HCT116 (cell line): ENCODE measurements around the gene PCSK9. TPM values are rescaled to one million over a fixed set of nuclear protein-coding genes. Genes with fewer than 3 reads are reported as not detected.

Source experiments
- ATAC-seq: fragments of 200-7000 bp; cut with Tn5 transposase; 2 replicates; pipeline ENCODE4 v1.9.1; 2020; ENCODE audit warnings: mild to moderate bottlenecking, moderate library complexity
- BruUV-seq: library from RNA; stranded (reverse); fragments of 400-500 nt; replicated peaks from 2 replicates; lab custom pipeline; 2021; lab: Mats Ljungman, UMichigan
- CTCF ChIA-PET: fragments of 300-600 bp; sonication (Branson Sonifier 250); formaldehyde crosslinking; loops from one replicate; lab custom pipeline; 2021; ENCODE audit warnings: antibody characterized with exemption; lab: Charles Lee
- POLR2A ChIA-PET: fragments of 300-600, 350-600 bp; sonication (Branson Sonifier 250); formaldehyde crosslinking; loops from one replicate; lab custom pipeline; 2021; ENCODE audit warnings: antibody characterized with exemption; lab: Charles Lee
- RAD21 ChIA-PET, 2 experiments: fragments of 300-600 bp; sonication (Branson Sonifier 250); formaldehyde crosslinking; loops; one replicate each; lab custom pipeline; 2023; ENCODE audit warnings: low total read pairs in 2 of 2; ENCODE audit not compliant: uncharacterized antibody in 2 of 2, unreplicated experiment in 2 of 2, low non-redundant PET in 1 of 2; lab: Charles Lee
- DNase-seq: peaks from one replicate; pipeline ENCODE4 v3.0.0-alpha.2; 2010; ENCODE audit warnings: low read depth, low spot score
- H2AFZ ChIP-seq: fragments of 200-600 bp; shearing (Covaris generic), sonication (generic); 2 replicates; pipeline ENCODE4 v1.6.1; 2017; ENCODE audit warnings: low read depth, mixed run types, mixed read lengths, antibody characterized with exemption, low read length; ENCODE audit not compliant: poor library complexity, severe bottlenecking
- H3K27ac ChIP-seq: 2 replicates; pipeline ENCODE4 v1.5.1; 2012; ENCODE audit warnings: low read depth, low read length
- H3K27me3 ChIP-seq: fragments of 200-600 bp; sonication (generic); 2 replicates; pipeline ENCODE4 v1.6.1; 2016; ENCODE audit warnings: mixed run types, low read length, mixed read lengths; ENCODE audit not compliant: insufficient read depth
- H3K36me3 ChIP-seq, 2 experiments: fragments of 200-500 bp in 1 of 2; fragments of 200-600 bp in 1 of 2; sonication (Bioruptor generic) in 1 of 2; sonication (generic) in 1 of 2; 2 replicates each; pipeline versions ENCODE4 v1.5.1 to v1.6.1; 2014 to 2016; ENCODE audit warnings: low read length in 2 of 2, inconsistent platforms in 1 of 2, mixed read lengths in 1 of 2, mixed run types in 1 of 2; ENCODE audit not compliant: insufficient read depth in 2 of 2, control insufficient read depth in 1 of 2
- H3K4me1 ChIP-seq, 2 experiments: fragments of 200-600 bp in 1 of 2; sonication (generic) in 1 of 2; 2 replicates each; pipeline versions ENCODE4 v1.5.1 to v1.6.1; 2012 to 2017; ENCODE audit warnings: low read length in 2 of 2, inconsistent platforms in 1 of 2, mild to moderate bottlenecking in 1 of 2, mixed read lengths in 1 of 2, mixed run types in 1 of 2, moderate library complexity in 1 of 2; ENCODE audit not compliant: insufficient read depth in 2 of 2, control insufficient read depth in 1 of 2
- H3K4me2 ChIP-seq: fragments of 200-600 bp; sonication (generic); 2 replicates; pipeline ENCODE4 v1.6.1; 2017; ENCODE audit warnings: mixed run types, low read length, mixed read lengths
- H3K4me3 ChIP-seq, 2 experiments: fragments of 200-600 bp in 1 of 2; sonication (generic) in 1 of 2; replicated peaks in 1 of 2; 2 replicates each; pipeline ENCODE4 v1.5.1; 2011 to 2016; ENCODE audit warnings: low read length in 2 of 2, control low read depth in 1 of 2, low read depth in 1 of 2, mild to moderate bottlenecking in 1 of 2, mixed read lengths in 1 of 2, mixed run types in 1 of 2
- H3K79me2 ChIP-seq: fragments of 200-600 bp; sonication (generic); 2 replicates; pipeline ENCODE4 v1.6.1; 2017; ENCODE audit warnings: mild to moderate bottlenecking, mixed run types, low read length, moderate library complexity, mixed read lengths; ENCODE audit not compliant: insufficient read depth
- H3K9ac ChIP-seq: fragments of 200-600 bp; sonication (generic); 2 replicates; pipeline ENCODE4 v1.6.1; 2016; ENCODE audit warnings: low read length, mixed read lengths
- H3K9me2 ChIP-seq: fragments of 200-600 bp; sonication (generic), shearing (Covaris generic); 2 replicates; pipeline ENCODE4 v1.6.1; 2017; ENCODE audit warnings: mixed run types, mild to moderate bottlenecking, moderate library complexity; ENCODE audit not compliant: insufficient read depth
- H3K9me3 ChIP-seq, 2 experiments: fragments of 200-500 bp in 1 of 2; fragments of 200-600 bp in 1 of 2; sonication (Bioruptor generic) in 1 of 2; sonication (generic) in 1 of 2; 2 replicates each; pipeline ENCODE4 v1.6.1; 2014 to 2017; ENCODE audit warnings: low read length in 2 of 2, mixed read lengths in 2 of 2, inconsistent platforms in 1 of 2, low read depth in 1 of 2, mild to moderate bottlenecking in 1 of 2, mixed run types in 1 of 2, moderate library complexity in 1 of 2; ENCODE audit not compliant: control insufficient read depth in 1 of 2, insufficient read depth in 1 of 2
- H4K20me1 ChIP-seq: fragments of 200-600 bp; sonication (generic), shearing (Covaris generic); 2 replicates; pipeline ENCODE4 v1.6.1; 2017; ENCODE audit warnings: mixed run types, mild to moderate bottlenecking, moderate library complexity; ENCODE audit not compliant: insufficient read depth
- CBX3 ChIP-seq: IDR thresholded peaks from 2 replicates; pipeline ENCODE4 v1.6.1; 2012; ENCODE audit warnings: low read depth
- CEBPB ChIP-seq: IDR thresholded peaks from 2 replicates; pipeline ENCODE4 v1.6.1; 2012; ENCODE audit warnings: low read depth
- ELF1 ChIP-seq: IDR thresholded peaks from 2 replicates; pipeline ENCODE4 v1.6.1; 2012; ENCODE audit warnings: low read depth, borderline replicate concordance
- FOSL1 ChIP-seq: IDR thresholded peaks from 2 replicates; pipeline ENCODE4 v1.6.1; 2012; ENCODE audit warnings: low read depth
- JUND ChIP-seq: IDR thresholded peaks from 2 replicates; pipeline ENCODE4 v1.6.1; 2012
- POLR2AphosphoS5 ChIP-seq: IDR thresholded peaks from 2 replicates; pipeline ENCODE4 v1.6.1; 2011; ENCODE audit warnings: mild to moderate bottlenecking, low read depth, low read length, moderate library complexity
- RAD21 ChIP-seq: IDR thresholded peaks from 2 replicates; pipeline ENCODE4 v1.6.1; 2012; ENCODE audit warnings: low read depth, mild to moderate bottlenecking
- SIN3A ChIP-seq: IDR thresholded peaks from 2 replicates; pipeline ENCODE4 v1.6.1; 2012; ENCODE audit warnings: low read depth
- SRF ChIP-seq: IDR thresholded peaks from 2 replicates; pipeline ENCODE4 v1.6.1; 2012; ENCODE audit warnings: low read depth
- TCF7L2 ChIP-seq: IDR thresholded peaks from 2 replicates; pipeline ENCODE4 v1.7.0; 2011; ENCODE audit warnings: borderline replicate concordance, inconsistent platforms; ENCODE audit not compliant: insufficient read depth, insufficient read length; ENCODE audit errors: extremely low read depth
- YY1 ChIP-seq: IDR thresholded peaks from 2 replicates; pipeline ENCODE4 v1.6.1; 2011; ENCODE audit warnings: low read length, low read depth, moderate library complexity, mild to moderate bottlenecking; ENCODE audit not compliant: insufficient replicate concordance; ENCODE audit errors: extremely low read depth
- ZFX ChIP-seq: fragments of 450-650 bp; IDR thresholded peaks from 2 replicates; pipeline ENCODE4 v1.6.1; 2017
- ZNF274 ChIP-seq: fragments of 200-500 bp; sonication (Bioruptor generic); IDR thresholded peaks from 2 replicates; pipeline ENCODE4 v1.6.1; 2014; ENCODE audit warnings: mild to moderate bottlenecking, low read depth, low read length, inconsistent platforms
- intact Hi-C: fragments of 100-400 bp; cut with micrococcal nuclease; formaldehyde crosslinking; loops from 2 replicates; pipeline ENCODE4 v1.10.0; 2022
- total RNA-seq: library from RNA; stranded (reverse); gene quantifications from one replicate; pipeline ENCODE4 v1.2.1, GENCODE V29; 2021; ENCODE audit not compliant: unreplicated experiment
- TF ChIP-seq, protein P1 (sequence below), 3 experiments: fragments of 200-600 bp in 1 of 3; sonication (generic) in 1 of 3; IDR thresholded peaks in 2 of 3; conservative IDR thresholded peaks in 1 of 3; 2 replicates each; pipeline ENCODE4 v1.5.1; 2012 to 2017; ENCODE audit warnings: low read depth in 2 of 3, low read length in 2 of 3, antibody characterized with exemption in 1 of 3, borderline replicate concordance in 1 of 3, control low read depth in 1 of 3, mild to moderate bottlenecking in 1 of 3, mixed read lengths in 1 of 3, mixed run types in 1 of 3, moderate library complexity in 1 of 3; ENCODE audit not compliant: insufficient read depth in 1 of 3
- TF ChIP-seq, protein P2 (sequence below): IDR thresholded peaks from 2 replicates; pipeline ENCODE4 v1.6.1; 2011; ENCODE audit warnings: mild to moderate bottlenecking, low read length, moderate library complexity; ENCODE audit not compliant: insufficient replicate concordance; ENCODE audit errors: extremely low read depth
- TF ChIP-seq, protein P3 (sequence below): IDR thresholded peaks from 2 replicates; pipeline ENCODE4 v1.6.1; 2012
- TF ChIP-seq, protein P4 (sequence below): IDR thresholded peaks from 2 replicates; pipeline ENCODE4 v1.6.1; 2012; ENCODE audit warnings: low read depth

The PCSK9 gene
- total RNA-seq, 1 experiment from 2014 or later, result 39.6 TPM

DNA sequence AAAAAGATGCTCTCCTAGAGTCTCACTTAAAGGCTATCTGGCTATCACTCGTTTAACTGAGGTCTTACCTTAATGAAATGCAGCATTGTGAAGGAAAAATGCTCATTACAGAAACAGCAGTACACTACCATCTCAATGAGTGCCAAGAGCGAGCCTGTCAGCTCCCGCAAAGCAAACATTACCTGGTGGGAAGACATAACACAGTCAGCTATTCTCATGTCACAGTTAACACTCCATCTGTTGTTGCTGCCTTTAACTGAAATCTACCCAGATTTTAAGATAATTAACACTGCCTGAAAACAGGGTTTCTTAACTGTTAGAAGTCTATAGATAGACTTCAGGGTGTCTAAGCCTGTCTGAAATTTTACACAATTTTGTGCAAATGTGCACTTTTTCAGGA lies 39.1 kb downstream of the PCSK9 start (continued):
- TF ChIP-seq, protein P1, sequence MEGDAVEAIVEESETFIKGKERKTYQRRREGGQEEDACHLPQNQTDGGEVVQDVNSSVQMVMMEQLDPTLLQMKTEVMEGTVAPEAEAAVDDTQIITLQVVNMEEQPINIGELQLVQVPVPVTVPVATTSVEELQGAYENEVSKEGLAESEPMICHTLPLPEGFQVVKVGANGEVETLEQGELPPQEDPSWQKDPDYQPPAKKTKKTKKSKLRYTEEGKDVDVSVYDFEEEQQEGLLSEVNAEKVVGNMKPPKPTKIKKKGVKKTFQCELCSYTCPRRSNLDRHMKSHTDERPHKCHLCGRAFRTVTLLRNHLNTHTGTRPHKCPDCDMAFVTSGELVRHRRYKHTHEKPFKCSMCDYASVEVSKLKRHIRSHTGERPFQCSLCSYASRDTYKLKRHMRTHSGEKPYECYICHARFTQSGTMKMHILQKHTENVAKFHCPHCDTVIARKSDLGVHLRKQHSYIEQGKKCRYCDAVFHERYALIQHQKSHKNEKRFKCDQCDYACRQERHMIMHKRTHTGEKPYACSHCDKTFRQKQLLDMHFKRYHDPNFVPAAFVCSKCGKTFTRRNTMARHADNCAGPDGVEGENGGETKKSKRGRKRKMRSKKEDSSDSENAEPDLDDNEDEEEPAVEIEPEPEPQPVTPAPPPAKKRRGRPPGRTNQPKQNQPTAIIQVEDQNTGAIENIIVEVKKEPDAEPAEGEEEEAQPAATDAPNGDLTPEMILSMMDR (IDR thresholded peaks at IDR 0.05 in 2 of 3, conservative IDR thresholded peaks at IDR 0.05 in 1 of 3; ENCODE audit: borderline replicate concordance in 1 of 3, insufficient read depth in 1 of 3, low read depth in 2 of 3, low read length in 2 of 3), result no peak
- no peak for TF ChIP-seq FOSL1

DNA sequence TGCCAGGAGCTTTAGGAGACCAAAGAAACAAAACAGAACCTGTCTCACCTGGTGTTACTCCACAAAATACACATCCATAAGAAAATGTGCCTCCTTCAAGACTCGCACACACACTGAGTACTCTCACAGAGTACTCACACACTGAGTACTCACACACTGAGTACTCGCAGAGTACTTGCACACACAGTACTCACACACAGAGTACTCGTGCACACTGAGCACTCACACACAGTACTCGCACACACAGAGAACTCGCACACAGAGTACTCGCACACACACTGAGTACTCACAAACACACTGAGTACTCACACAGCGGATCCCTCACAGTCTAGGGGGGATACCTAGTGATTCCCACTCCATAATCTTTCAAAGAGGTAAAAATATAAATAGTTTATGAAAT lies 40.3 kb downstream of the PCSK9 start:
- no TSS peak for BruUV-seq
- Histone ChIP-seq H3K27ac (no peak overlapping the region), H3K9me3 (no peaks in the 10 kb centered on the region), H3K4me3 (no peak overlapping the region), H3K79me2 (no peaks in the 10 kb centered on the region), H4K20me1 (no peaks in the 10 kb centered on the region), H3K36me3 (peaks cover 23 to 31% of the 10 kb centered on the region in 2 experiments; a peak in 3 of 4 replicates)
- POLR2A ChIA-PET, result no interaction called here
- TF ChIP-seq POLR2AphosphoS5 (no peak), CEBPB (no peak), ZFX (no peak), YY1 (no peak), ZNF274 (no peak), TCF7L2 (no peak), ELF1 (no peak), JUND (no peak), RAD21 (no peak), SIN3A (no peak), CBX3 (no peak), SRF (no peak)
- TF ChIP-seq, protein P2, sequence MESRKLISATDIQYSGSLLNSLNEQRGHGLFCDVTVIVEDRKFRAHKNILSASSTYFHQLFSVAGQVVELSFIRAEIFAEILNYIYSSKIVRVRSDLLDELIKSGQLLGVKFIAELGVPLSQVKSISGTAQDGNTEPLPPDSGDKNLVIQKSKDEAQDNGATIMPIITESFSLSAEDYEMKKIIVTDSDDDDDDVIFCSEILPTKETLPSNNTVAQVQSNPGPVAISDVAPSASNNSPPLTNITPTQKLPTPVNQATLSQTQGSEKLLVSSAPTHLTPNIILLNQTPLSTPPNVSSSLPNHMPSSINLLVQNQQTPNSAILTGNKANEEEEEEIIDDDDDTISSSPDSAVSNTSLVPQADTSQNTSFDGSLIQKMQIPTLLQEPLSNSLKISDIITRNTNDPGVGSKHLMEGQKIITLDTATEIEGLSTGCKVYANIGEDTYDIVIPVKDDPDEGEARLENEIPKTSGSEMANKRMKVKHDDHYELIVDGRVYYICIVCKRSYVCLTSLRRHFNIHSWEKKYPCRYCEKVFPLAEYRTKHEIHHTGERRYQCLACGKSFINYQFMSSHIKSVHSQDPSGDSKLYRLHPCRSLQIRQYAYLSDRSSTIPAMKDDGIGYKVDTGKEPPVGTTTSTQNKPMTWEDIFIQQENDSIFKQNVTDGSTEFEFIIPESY, result no peak
- TF ChIP-seq, protein P3, sequence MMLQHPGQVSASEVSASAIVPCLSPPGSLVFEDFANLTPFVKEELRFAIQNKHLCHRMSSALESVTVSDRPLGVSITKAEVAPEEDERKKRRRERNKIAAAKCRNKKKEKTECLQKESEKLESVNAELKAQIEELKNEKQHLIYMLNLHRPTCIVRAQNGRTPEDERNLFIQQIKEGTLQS, result no peak
- TF ChIP-seq, protein P4, sequence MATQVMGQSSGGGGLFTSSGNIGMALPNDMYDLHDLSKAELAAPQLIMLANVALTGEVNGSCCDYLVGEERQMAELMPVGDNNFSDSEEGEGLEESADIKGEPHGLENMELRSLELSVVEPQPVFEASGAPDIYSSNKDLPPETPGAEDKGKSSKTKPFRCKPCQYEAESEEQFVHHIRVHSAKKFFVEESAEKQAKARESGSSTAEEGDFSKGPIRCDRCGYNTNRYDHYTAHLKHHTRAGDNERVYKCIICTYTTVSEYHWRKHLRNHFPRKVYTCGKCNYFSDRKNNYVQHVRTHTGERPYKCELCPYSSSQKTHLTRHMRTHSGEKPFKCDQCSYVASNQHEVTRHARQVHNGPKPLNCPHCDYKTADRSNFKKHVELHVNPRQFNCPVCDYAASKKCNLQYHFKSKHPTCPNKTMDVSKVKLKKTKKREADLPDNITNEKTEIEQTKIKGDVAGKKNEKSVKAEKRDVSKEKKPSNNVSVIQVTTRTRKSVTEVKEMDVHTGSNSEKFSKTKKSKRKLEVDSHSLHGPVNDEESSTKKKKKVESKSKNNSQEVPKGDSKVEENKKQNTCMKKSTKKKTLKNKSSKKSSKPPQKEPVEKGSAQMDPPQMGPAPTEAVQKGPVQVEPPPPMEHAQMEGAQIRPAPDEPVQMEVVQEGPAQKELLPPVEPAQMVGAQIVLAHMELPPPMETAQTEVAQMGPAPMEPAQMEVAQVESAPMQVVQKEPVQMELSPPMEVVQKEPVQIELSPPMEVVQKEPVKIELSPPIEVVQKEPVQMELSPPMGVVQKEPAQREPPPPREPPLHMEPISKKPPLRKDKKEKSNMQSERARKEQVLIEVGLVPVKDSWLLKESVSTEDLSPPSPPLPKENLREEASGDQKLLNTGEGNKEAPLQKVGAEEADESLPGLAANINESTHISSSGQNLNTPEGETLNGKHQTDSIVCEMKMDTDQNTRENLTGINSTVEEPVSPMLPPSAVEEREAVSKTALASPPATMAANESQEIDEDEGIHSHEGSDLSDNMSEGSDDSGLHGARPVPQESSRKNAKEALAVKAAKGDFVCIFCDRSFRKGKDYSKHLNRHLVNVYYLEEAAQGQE, result no peak
- TF ChIP-seq, all 23 proteins: peak for 0
- Histone ChIP-seq H3K9me2 (no peaks in the 10 kb centered on the region), H3K9ac (no peak overlapping the region), H3K27me3 (no peaks in the 10 kb centered on the region), H3K4me2 (no peak overlapping the region), H3K4me1 (peaks cover 0 to 6% of the 10 kb centered on the region in 2 experiments; a peak in 1 of 4 replicates), H2AFZ (no peak overlapping the region)
- CTCF ChIA-PET, result no interaction called here
- ATAC-seq, result no peak
- DNase-seq, result no peak
- RAD21 ChIA-PET, result no interaction called here
- intact Hi-C loops, result no loop called here
